ENCODE measurements around the gene SPEF1.

Gene SPEF1

DNA sequence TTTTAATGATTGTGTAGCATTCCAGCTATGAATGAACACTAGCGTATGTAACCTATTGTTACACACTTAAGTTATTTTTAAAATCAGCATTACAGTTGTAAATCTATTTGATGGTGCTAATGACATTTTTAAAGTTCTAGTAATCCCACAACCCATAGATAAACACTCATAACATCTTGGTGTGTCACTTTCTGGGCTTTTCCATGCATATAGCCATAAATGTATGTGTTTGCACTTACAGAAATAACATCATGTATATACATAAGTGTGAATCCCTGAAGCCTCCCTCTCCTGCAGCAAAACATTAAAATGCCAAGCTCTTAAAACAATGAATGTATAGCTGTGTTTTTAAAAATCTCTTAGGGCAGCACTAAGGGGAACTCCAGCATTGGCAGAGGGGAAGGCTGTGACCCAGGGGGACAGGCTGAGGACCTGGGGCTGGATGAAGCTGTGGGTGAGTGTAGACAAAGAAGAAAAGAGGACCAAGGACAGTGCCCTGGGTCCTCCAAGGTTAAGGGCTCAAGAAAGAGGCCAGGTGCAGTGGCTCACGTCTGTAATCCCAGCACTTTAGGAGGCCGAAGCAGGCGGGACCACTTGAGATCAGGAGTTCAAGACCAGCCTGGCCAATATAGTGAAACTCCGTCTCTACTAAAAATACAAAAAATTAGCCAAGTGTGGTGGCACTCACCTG is 6.2 kb upstream of the SPEF1 start:
- no peak for DNase-seq (ENCODE audit: low spot score)

- DNase-seq (ENCODE audit: low spot score) = peak; percentile 81
Observed at GRCh38 chr20:3786665-3787323, 5.5 kb upstream of the SPEF1 start, which contains the start of gene CENPB. CENPB (minus strand) TSS chr20:3786740; CDS start chr20:3786483, 257 bp downstream.

DNA sequence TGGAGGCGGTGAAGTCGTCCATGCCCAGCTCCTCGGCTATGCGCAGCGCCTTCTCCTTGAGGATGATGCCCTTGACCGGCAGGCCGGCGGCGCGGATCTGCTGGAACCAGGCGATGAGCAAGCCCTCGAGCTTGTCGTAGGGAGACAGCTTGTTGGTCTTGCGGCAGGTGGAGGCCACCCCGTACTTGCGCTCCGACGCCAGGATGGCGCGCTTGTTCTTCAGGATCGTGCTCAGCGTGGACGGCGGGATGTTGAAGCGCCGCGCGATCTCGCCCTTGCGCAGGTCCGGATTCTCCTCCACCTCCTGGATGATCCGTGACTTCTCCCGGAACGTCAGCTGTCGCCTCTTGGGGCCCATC is 4.9 kb upstream of the SPEF1 start:
- DNase-seq (ENCODE audit: low spot score) = peak; percentile 41

DNA sequence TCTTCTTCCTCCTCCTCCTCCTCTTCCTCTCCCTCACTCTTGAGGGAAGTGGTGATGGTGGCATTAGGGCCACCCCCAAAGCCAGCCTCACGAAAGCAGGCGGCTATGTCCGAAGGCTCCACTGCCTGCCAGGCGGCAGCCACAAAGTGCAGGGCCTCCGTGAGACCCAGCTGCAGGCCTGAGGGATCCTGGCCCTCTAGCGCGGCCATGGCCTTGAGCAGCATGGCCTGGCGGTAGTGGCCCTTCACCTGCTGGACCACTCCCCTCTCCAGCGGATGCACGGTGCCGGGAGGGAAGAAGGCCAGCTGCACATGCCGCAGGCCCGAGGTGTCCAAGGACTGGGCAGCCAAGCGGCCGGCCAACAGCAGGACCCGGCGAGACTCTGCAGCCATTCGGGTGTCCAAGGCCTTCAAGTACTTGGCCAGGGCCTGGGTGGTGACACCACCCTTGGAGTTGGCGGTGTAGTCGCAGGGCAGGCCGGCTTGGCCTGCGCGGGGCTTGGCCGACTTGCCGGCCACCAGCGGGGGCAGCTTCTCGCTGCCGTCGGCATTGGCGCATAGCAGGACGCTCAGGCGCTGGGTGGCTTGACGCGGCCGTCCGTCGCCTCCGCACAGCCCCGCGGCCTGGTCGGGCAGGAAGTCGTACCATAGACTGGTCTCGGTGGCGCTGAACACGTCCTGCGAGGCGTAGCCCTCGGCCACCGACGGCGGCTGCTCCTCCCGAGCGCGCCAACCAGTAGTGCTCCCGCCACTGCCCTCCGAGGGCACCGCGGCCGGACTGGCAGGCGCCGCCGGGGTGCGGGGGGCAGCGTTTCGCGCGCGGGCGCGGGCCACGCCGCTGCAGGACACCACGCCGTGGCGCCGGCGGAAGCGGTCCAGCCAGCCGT is 4.2 kb upstream of the SPEF1 start:
- peak; percentile 52 for DNase-seq (ENCODE audit: low spot score)

DNA sequence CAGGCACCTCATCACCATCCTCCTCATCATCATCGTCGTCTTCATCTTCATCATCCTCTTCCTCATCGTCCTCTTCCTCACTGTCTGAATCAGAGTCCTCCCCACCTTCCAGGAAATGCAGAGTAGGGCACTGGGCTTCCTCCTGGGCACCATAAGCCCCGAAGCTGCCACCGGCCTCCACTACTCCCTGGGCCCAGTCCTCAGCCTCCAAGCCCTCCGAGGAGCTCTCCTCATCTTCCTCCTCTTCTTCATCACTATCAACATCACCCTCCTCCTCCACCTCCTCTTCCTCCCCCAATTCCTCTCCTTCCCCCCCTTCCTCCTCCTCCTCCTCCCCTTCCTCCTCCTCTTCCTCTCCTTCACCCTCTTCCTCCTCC is 3.6 kb upstream of the SPEF1 start:
- DNase-seq (ENCODE audit: low spot score) = no peak

DNA sequence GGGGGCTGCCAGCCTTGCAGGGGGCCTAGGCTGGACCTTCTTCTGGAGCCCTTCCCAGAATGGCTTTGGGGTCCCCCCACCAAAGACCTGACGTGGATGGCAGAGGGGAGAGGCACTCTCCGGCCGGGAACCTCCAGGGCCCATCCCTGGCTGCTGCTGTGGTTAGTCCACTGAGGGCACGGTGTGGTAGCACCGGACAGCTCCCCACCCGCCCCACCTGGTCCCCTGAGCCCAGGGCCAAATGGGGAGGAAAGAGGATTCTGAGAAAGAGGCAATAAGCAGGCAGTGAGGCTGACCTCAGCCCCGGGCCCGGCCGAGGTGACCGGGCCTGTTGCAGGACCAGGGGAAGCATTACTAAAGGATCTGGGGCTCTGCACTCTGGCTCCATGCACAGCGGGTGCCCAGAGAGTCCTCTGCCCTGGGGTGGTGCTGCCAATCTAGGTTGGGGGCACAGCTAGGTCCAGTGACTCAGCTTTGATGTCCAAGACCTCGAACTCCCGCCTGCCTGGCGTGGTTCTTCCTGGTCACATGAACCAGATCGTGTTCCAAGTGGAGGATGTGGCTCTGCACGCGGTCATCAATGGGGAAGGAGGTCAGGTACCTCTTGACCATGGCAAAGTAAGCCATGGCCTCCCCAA is 3.1 kb upstream of the SPEF1 start:
- DNase-seq (ENCODE audit: low spot score) = no peak

DNA sequence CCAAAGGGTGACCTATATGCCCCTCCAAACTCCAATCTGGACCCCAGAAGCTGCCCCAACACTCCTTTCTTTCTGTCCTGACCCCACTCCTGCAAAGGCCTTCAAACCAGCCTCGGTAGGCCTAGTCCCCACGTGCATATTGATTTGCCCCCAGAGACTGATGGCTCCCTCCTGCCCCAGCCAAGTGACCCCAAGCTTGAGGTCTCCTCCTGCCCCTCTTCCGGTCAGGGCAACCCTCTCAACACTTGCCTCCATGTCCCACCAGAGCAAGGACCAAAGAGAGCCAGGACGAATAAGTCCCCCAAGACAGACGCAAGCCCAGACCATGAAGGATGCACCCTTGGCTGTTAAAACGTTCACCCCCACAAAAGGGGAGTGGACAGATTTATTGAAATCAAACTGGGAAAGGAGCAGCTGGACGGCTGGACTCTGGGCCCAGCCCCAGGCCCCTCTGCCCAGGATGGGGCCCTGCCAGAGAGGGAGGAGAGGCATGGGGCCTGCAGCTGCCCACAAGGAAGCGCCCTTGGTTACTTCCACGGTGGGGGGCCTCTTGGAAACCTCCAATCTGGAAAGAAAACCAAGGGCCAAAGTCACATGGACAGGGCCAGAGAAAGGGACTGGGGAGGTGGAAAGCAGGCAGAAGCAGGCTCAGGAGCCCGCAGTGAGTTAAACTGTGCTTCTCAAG is 2.4 kb upstream of the SPEF1 start:
- DNase-seq (ENCODE audit: low spot score) = no peak

- no peak for DNase-seq (ENCODE audit: low spot score)
Observed at GRCh38 chr20:3783068-3783489, 1.8 kb upstream of the SPEF1 start.

DNA sequence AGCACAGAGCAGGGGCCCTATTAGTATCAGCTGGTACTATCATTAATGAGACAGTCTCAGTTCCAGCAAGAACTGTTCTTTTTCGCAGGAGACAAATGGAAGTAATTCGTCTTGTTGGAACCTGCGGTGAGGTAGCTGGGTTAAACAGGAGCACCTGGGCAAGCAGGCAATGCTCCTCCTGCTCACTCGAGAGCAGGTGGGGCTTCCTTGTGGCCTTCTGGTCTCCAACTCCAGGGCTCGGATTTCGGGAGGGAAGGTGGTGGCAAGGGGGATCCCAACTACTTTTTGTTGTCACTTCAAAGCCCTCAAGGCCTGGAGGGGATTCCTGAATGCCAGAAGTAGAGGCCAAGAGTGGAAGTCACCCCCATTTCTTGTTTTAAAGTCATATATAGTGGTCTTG is 1.3 kb upstream of the SPEF1 start:
- DNase-seq (ENCODE audit: low spot score) = no peak

DNA sequence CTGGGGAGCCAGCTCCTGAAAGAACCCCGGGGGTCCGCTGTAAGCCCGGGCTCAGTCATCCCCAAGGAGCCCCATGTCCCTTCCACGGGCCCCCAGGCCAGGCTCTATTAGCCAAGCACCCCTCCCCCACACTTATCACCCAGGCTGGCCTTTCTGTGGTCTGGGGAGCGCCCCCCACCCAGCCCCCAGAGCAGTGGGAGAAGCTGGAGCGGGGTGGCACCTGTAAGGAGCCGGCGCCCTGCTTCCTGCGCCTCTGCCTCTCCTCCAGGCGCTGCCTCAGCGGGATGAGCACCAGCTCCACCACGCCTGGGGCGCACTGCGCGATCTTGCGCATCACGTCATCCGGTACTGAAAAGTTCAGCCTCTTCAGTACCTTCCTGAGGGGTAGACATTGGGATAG is 2.3 kb downstream of the SPEF1 start:
- DNase-seq (ENCODE audit: low spot score) = no peak

DNA sequence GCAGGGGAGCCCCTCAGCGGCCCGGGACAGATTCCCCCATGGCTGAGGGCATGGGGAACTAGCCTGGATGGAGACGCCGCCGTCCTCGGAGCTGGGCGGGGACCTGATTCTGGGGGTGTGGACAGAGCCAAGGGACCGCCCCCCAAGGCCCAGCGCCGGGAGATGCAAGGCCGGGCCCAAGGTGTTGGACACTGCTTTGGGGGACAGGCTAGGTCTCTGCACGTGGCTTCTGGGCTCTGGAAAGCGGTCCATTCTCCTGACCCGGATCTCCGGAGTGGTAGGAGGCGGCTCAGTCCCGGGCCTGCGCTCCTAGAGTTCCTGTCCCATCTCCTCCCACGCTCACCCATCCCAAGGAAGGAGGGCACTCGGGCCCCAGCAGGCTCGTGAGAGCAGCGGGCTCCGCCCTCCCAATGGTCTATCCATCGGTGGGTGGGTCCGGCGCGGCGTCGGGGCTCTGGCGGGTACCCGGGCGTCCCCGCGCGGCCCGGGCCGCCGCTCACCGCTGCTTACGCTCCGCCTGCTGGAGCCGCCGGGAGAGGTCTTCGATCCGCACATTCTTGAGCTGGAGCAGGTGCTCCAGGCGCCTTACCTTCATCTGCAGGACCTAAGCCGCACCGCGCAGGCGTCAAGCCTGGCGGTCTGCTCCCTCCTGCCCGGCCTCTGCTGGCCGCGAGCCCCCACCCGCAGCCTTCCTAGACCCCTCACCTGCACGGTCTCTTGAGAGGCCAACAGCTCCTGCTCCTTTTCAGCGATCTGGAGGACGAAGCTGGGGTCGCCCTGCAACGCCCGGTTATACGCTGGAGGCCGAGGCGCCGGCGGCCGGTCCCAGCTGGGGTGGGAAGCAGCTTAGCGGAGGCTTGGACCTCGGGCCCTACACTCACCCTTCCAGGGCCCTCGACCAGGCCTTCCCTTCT is 3.3 kb downstream of the SPEF1 start:
- no peak for DNase-seq (ENCODE audit: low spot score)

DNA sequence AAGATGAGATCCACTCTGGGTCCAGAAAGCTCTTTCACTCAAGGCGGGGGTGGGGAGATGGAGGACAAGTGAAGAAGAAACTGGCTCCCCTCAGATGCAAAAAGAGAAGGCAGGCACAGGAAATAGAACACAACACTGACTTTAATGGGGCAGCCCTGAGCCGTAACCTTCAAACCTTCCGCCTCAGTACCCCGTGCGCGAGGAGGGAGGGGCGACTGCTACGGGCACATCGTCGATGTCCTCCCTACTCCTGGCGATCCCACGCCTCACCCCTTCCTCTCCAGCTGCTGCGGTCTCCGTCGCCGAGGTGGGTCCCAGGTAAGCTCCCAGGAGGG is 3.9 kb downstream of the SPEF1 start:
- DNase-seq (ENCODE audit: low spot score) = no peak

- no peak for DNase-seq (ENCODE audit: low spot score)
Observed at GRCh38 chr20:3775457-3776108, 5.7 kb downstream of the SPEF1 start.

- DNase-seq (ENCODE audit: low spot score) = no peak
Observed at GRCh38 chr20:3771552-3772058, 9.6 kb downstream of the SPEF1 start.

GRCh38 chr20:3768342-3769130 is 12.7 kb downstream of the SPEF1 start:
- peak; percentile 46 for DNase-seq (ENCODE audit: low spot score)

- DNase-seq (ENCODE audit: low spot score) = peak; percentile 97
Observed at GRCh38 chr20:3767427-3768341, 13.6 kb downstream of the SPEF1 start, which contains the start of gene ADISSP. ADISSP (minus strand) TSS chr20:3767753; CDS start chr20:3760100, 7,653 bp downstream.

GRCh38 chr20:3767110-3767426 is 14.2 kb downstream of the SPEF1 start:
- DNase-seq (ENCODE audit: low spot score) = no peak

DNA sequence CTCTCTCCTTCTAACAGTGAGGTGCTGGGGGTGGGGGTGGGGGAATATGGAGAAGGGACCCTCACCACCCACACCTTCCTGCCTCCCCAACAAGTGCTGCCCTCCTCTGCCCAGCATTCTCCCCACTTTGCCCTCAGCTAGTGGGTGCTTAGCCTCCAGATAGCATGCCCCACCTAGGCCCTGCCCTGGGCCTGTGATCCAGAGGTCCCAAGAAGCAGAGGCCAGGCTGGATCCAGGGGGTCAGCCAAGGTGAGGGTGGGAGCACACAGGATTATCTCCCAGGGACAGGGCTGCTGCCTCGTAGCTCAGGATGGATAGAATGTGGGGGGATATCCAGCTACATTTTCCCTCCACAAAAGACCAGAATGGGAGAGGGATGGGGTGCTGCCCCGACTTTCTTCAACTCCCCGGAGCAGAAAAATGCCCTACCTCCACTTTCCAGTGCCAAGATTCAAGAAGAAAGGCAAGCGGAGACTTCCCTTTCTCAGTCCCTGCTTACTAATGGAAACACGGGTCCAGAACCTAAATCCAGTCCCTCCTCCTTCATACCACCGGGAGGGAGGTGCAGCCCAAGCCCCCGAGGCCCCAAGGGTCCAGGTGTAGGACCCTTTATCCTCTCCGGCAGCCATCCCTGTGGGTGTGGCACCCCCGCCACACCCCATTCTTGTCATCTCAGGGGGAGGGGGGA is 14.7 kb downstream of the SPEF1 start:
- no peak for DNase-seq (ENCODE audit: low spot score)
